GM12878 (cell line): ENCODE results near the gene TMEM52. TPM values are rescaled to one million over a fixed set of nuclear protein-coding genes. Genes with fewer than 3 reads are reported as not detected.

Experiments used
- PBX3 ChIP-seq: IDR thresholded peaks from 2 replicates; pipeline ENCODE4 v1.6.1; 2011; ENCODE audit warnings: mild to moderate bottlenecking, low read depth, low read length, moderate library complexity; ENCODE audit not compliant: insufficient replicate concordance
- polyA plus RNA-seq, 11 experiments: library from polyadenylated mRNA; depleted of rRNA in 4 of 11; unstranded in 6 of 11; stranded (reverse) in 5 of 11; fragments of >200 nt; fragmentation: Nextera tagmentation in 4 of 11; fragmentation: Illumina TruSeq in 1 of 11; extraction: Ambion mirVana in 4 of 11; extraction: Trizol in 1 of 11; gene quantifications; 1 replicate in 1 of 11; 2 replicates in 10 of 11; pipeline versions ENCODE4 v1.2.1 to v1.2.3, GENCODE V29; 2011 to 2016; ENCODE audit warnings: inconsistent platforms in 2 of 11, missing spikeins in 2 of 11, low read depth in 1 of 11
- total RNA-seq, 4 experiments: library from RNA; depleted of rRNA in 3 of 4; stranded (reverse); fragments of >200 nt in 3 of 4; fragmentation: Illumina TruSeq in 1 of 4; extraction: Trizol in 1 of 4; gene quantifications; 2 replicates each; pipeline versions ENCODE4 v1.2.1 to v1.2.3, GENCODE V29; 2013 to 2021

Gene TMEM52
- total and polyA plus RNA-seq, 10 of the 15 experiments (the other 5 are each of a cell fraction or from before 2014, with no cell fraction given): 0.17 to 0.33 (median 0.24) TPM; not detected in 7

GRCh38 chr1:1869469-1869868, 49.6 kb downstream of the TMEM52 start (continued):
- no peak for TF ChIP-seq PBX3

Other genes with a start within 250 kb of the TMEM52 start
Only the 7 nearest of the 8 such genes appear.
- gene CDK11A, start 194.9 kb downstream of the TMEM52 start, total RNA-seq (2014; rRNA removed): 19.3 and 29.4 TPM in 2 replicates
- 20.1 and 22.0 TPM in 2 replicates for gene CDK11A, start 194.9 kb downstream of the TMEM52 start, total RNA-seq (2014; rRNA removed; fragmentation: Illumina TruSeq; extraction: Trizol)
- gene CDK11A, start 194.9 kb downstream of the TMEM52 start, total RNA-seq (2021): 37.0 and 46.0 TPM in 2 replicates
- 3.6 and 7.4 TPM in 2 replicates for gene CDK11A, start 194.9 kb downstream of the TMEM52 start, polyA plus RNA-seq (2011; rRNA removed)
- gene CDK11A, start 194.9 kb downstream of the TMEM52 start, polyA plus RNA-seq (2014; fragmentation: Illumina TruSeq; extraction: Trizol): 20.1 and 30.0 TPM in 2 replicates
- 1 to 10 TPM; 5.1 to 9.0 TPM for gene CDK11A, start 194.9 kb downstream of the TMEM52 start, polyA plus RNA-seq (2014; fragmentation: Nextera tagmentation; extraction: Ambion mirVana)
- gene CDK11A, start 194.9 kb downstream of the TMEM52 start, polyA plus RNA-seq (2014; rRNA removed): 37.4 and 52.0 TPM in 2 replicates
- gene CDK11A, start 194.9 kb downstream of the TMEM52 start, polyA plus RNA-seq (2016; fragmentation: Nextera tagmentation; extraction: Ambion mirVana): 10 to 100 TPM; 24.0 to 27.8 TPM
- 46.5 and 49.1 TPM in 2 replicates for gene NADK, start 140.8 kb downstream of the TMEM52 start, total RNA-seq (2014; rRNA removed)
- gene NADK, start 140.8 kb downstream of the TMEM52 start, total RNA-seq (2014; rRNA removed; fragmentation: Illumina TruSeq; extraction: Trizol): 27.0 and 30.2 TPM in 2 replicates
- gene NADK, start 140.8 kb downstream of the TMEM52 start, total RNA-seq (2021): 78.7 and 93.2 TPM in 2 replicates
- gene NADK, start 140.8 kb downstream of the TMEM52 start, polyA plus RNA-seq (2011; rRNA removed): 48.7 and 62.6 TPM in 2 replicates
- gene NADK, start 140.8 kb downstream of the TMEM52 start, polyA plus RNA-seq (2014; fragmentation: Illumina TruSeq; extraction: Trizol): 10.6 and 32.9 TPM in 2 replicates
- gene NADK, start 140.8 kb downstream of the TMEM52 start, polyA plus RNA-seq (2014; fragmentation: Nextera tagmentation; extraction: Ambion mirVana): 1 to 10 TPM; 1.1 to 3.6 TPM
- gene NADK, start 140.8 kb downstream of the TMEM52 start, polyA plus RNA-seq (2014; rRNA removed): 70.8 and 75.2 TPM in 2 replicates
- 10 to 100 TPM; 44.6 to 60.6 TPM for gene NADK, start 140.8 kb downstream of the TMEM52 start, polyA plus RNA-seq (2016; fragmentation: Nextera tagmentation; extraction: Ambion mirVana)
- 64.8 and 68.2 TPM in 2 replicates for gene GNB1, start 28.2 kb downstream of the TMEM52 start, total RNA-seq (2014; rRNA removed)
- gene GNB1, start 28.2 kb downstream of the TMEM52 start, total RNA-seq (2014; rRNA removed; fragmentation: Illumina TruSeq; extraction: Trizol): 120 and 126 TPM in 2 replicates
- gene GNB1, start 28.2 kb downstream of the TMEM52 start, total RNA-seq (2021): 324 and 335 TPM in 2 replicates
- 223 and 374 TPM in 2 replicates for gene GNB1, start 28.2 kb downstream of the TMEM52 start, polyA plus RNA-seq (2011; rRNA removed)
- gene GNB1, start 28.2 kb downstream of the TMEM52 start, polyA plus RNA-seq (2014; fragmentation: Illumina TruSeq; extraction: Trizol): 203 and 392 TPM in 2 replicates
- gene GNB1, start 28.2 kb downstream of the TMEM52 start, polyA plus RNA-seq (2014; fragmentation: Nextera tagmentation; extraction: Ambion mirVana): 10 to 100 TPM; 41.0 to 53.7 TPM
- 199 and 201 TPM in 2 replicates for gene GNB1, start 28.2 kb downstream of the TMEM52 start, polyA plus RNA-seq (2014; rRNA removed)
- gene GNB1, start 28.2 kb downstream of the TMEM52 start, polyA plus RNA-seq (2016; fragmentation: Nextera tagmentation; extraction: Ambion mirVana): 10 to 100 TPM; 23.0 to 49.1 TPM
- gene CALML6, start 4.0 kb downstream of the TMEM52 start, total RNA-seq (2014; rRNA removed): 0.11 and 1.3 TPM in 2 replicates
- gene CALML6, start 4.0 kb downstream of the TMEM52 start, total RNA-seq (2014; rRNA removed; fragmentation: Illumina TruSeq; extraction: Trizol): 0.31 TPM in 1 of 2 replicates, not detected in the other
- 0.21 TPM in 1 of 2 replicates, not detected in the other for gene CALML6, start 4.0 kb downstream of the TMEM52 start, total RNA-seq (2021)
- gene CALML6, start 4.0 kb downstream of the TMEM52 start, polyA plus RNA-seq (2011; rRNA removed): 0.07 and 0.29 TPM in 2 replicates
- 0.09 TPM in 1 of 2 replicates, not detected in the other for gene CALML6, start 4.0 kb downstream of the TMEM52 start, polyA plus RNA-seq (2014; fragmentation: Illumina TruSeq; extraction: Trizol)
- gene CALML6, start 4.0 kb downstream of the TMEM52 start, polyA plus RNA-seq (2014; fragmentation: Nextera tagmentation; extraction: Ambion mirVana): not detected
- gene CALML6, start 4.0 kb downstream of the TMEM52 start, polyA plus RNA-seq (2014; rRNA removed): 0.42 TPM in 1 of 2 replicates, not detected in the other
- not detected for gene CALML6, start 4.0 kb downstream of the TMEM52 start, polyA plus RNA-seq (2016; fragmentation: Nextera tagmentation; extraction: Ambion mirVana)
- not detected in 2 replicates for gene CFAP74, start 84.5 kb upstream of the TMEM52 start, total RNA-seq (2014; rRNA removed)
- gene CFAP74, start 84.5 kb upstream of the TMEM52 start, total RNA-seq (2014; rRNA removed; fragmentation: Illumina TruSeq; extraction: Trizol): not detected in 2 replicates
- not detected in 2 replicates for gene CFAP74, start 84.5 kb upstream of the TMEM52 start, total RNA-seq (2021)
- not detected in 2 replicates for gene CFAP74, start 84.5 kb upstream of the TMEM52 start, polyA plus RNA-seq (2011; rRNA removed)
- gene CFAP74, start 84.5 kb upstream of the TMEM52 start, polyA plus RNA-seq (2014; fragmentation: Illumina TruSeq; extraction: Trizol): 0.01 TPM in 1 of 2 replicates, not detected in the other
- gene CFAP74, start 84.5 kb upstream of the TMEM52 start, polyA plus RNA-seq (2014; fragmentation: Nextera tagmentation; extraction: Ambion mirVana): not detected
- gene CFAP74, start 84.5 kb upstream of the TMEM52 start, polyA plus RNA-seq (2014; rRNA removed): not detected in 2 replicates
- not detected for gene CFAP74, start 84.5 kb upstream of the TMEM52 start, polyA plus RNA-seq (2016; fragmentation: Nextera tagmentation; extraction: Ambion mirVana)
- gene GABRD, start 100.1 kb upstream of the TMEM52 start, total RNA-seq (2014; rRNA removed): not detected in 2 replicates
- not detected in 2 replicates for gene GABRD, start 100.1 kb upstream of the TMEM52 start, total RNA-seq (2014; rRNA removed; fragmentation: Illumina TruSeq; extraction: Trizol)
- gene GABRD, start 100.1 kb upstream of the TMEM52 start, total RNA-seq (2021): not detected in 2 replicates
- gene GABRD, start 100.1 kb upstream of the TMEM52 start, polyA plus RNA-seq (2011; rRNA removed): not detected in 2 replicates
- not detected in 2 replicates for gene GABRD, start 100.1 kb upstream of the TMEM52 start, polyA plus RNA-seq (2014; fragmentation: Illumina TruSeq; extraction: Trizol)
- gene GABRD, start 100.1 kb upstream of the TMEM52 start, polyA plus RNA-seq (2014; fragmentation: Nextera tagmentation; extraction: Ambion mirVana): not detected
- not detected in 2 replicates for gene GABRD, start 100.1 kb upstream of the TMEM52 start, polyA plus RNA-seq (2014; rRNA removed)
- gene GABRD, start 100.1 kb upstream of the TMEM52 start, polyA plus RNA-seq (2016; fragmentation: Nextera tagmentation; extraction: Ambion mirVana): not detected
- gene PRKCZ, start 131.1 kb upstream of the TMEM52 start, total RNA-seq (2014; rRNA removed): 0.87 and 1.2 TPM in 2 replicates
- 0.51 and 0.67 TPM in 2 replicates for gene PRKCZ, start 131.1 kb upstream of the TMEM52 start, total RNA-seq (2014; rRNA removed; fragmentation: Illumina TruSeq; extraction: Trizol)
- gene PRKCZ, start 131.1 kb upstream of the TMEM52 start, total RNA-seq (2021): 1.0 and 1.9 TPM in 2 replicates
- gene PRKCZ, start 131.1 kb upstream of the TMEM52 start, polyA plus RNA-seq (2011; rRNA removed): 0.05 TPM in 1 of 2 replicates, not detected in the other
- 0.48 and 0.49 TPM in 2 replicates for gene PRKCZ, start 131.1 kb upstream of the TMEM52 start, polyA plus RNA-seq (2014; fragmentation: Illumina TruSeq; extraction: Trizol)
- under 1 TPM in 1 of 2 experiments, not detected in 1; 0.05 TPM for gene PRKCZ, start 131.1 kb upstream of the TMEM52 start, polyA plus RNA-seq (2014; fragmentation: Nextera tagmentation; extraction: Ambion mirVana)
- gene PRKCZ, start 131.1 kb upstream of the TMEM52 start, polyA plus RNA-seq (2014; rRNA removed): 0.41 and 0.71 TPM in 2 replicates
- under 1 TPM; 0.64 to 0.68 TPM for gene PRKCZ, start 131.1 kb upstream of the TMEM52 start, polyA plus RNA-seq (2016; fragmentation: Nextera tagmentation; extraction: Ambion mirVana)